DND-41 (cell line): ENCODE results near the gene CXCL16.

Source experiments
- CTCF ChIP-seq: IDR thresholded peaks from 2 replicates; pipeline ENCODE4 v1.5.1; 2012; ENCODE audit warnings: borderline replicate concordance, low read length, moderate library complexity, mild to moderate bottlenecking; ENCODE audit not compliant: poor library complexity, severe bottlenecking; ENCODE audit errors: extremely low read depth
- EZH2 ChIP-seq: IDR thresholded peaks from 3 replicates; pipeline ENCODE4 v1.6.1; 2012; ENCODE audit warnings: borderline replicate concordance, low read depth, mild to moderate bottlenecking, moderate library complexity, low read length, inconsistent platforms; ENCODE audit not compliant: severe bottlenecking

GRCh38 chr17:4764595-4764994 is 24.9 kb upstream of the CXCL16 start:
- TF ChIP-seq CTCF (no peak), EZH2 (no peak)
